Hippocampal formation (tissue), 2 donors: ENCODE data around the gene TBC1D5.
"Not testable (repeated sequence)": the region's sequence is repeated elsewhere in the genome, so short reads cannot be mapped to it uniquely, and the experiment has no call there.

Source experiments
- DNase-seq, 2 donors: peaks; one replicate each; lab custom pipeline; 2025; lab: John Stamatoyannopoulos, UW

Gene TBC1D5

DNA sequence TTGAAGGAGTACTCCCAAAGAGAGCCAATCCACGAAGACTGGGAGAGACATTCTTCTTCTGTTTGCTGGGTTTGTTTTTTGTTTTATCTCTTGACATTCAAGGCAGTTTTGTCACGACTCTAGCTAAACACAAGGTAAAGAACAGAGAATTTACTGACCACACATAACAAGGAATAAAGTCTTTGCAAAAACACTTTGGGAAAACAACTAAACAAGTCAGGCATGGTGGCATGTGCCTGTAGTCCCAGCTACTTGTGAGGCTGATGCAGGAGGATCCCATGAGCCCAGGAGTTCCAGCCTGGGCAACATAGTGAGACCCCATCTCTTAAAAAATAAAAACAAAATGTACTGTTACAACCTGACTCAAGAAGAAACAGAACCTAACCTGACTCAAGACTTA lies 28.0 kb downstream of the TBC1D5 start:
- no peak for DNase-seq

- DNase-seq = no peak
Observed at GRCh38 chr3:17709236-17709810, 33.1 kb downstream of the TBC1D5 start.

DNA sequence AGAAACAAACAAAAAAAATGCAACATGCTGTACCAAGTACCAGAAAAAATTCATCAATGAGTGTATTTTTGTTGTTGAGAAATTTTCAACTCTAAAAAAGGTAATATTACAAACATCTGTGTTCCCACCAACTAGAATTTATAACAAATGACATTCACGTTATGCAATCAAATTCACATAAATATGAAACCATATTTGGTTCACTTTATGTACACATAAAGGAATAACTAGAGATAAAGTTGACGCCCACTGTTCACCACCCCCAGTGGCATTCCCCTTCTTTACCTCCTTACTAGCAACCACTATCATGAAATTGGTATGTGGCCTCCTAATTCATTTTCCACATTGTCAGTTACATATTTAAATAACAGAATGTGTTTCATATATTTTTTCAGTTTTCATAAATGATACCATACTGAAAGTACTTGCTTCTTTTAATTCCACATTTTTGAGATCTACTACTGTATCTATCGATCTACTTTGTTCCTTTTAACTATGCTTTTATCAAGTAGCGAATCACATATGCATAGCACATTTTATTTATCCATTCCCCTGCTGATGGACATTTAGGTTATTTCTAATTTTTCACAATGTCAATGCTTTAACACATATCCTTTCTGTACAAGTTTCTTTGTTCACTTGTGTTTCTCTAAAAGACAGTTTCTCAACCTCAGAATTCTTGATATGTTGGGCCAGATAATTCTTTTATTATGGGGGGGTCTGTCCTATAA lies 34.5 kb downstream of the TBC1D5 start:
- no peak for DNase-seq

DNA sequence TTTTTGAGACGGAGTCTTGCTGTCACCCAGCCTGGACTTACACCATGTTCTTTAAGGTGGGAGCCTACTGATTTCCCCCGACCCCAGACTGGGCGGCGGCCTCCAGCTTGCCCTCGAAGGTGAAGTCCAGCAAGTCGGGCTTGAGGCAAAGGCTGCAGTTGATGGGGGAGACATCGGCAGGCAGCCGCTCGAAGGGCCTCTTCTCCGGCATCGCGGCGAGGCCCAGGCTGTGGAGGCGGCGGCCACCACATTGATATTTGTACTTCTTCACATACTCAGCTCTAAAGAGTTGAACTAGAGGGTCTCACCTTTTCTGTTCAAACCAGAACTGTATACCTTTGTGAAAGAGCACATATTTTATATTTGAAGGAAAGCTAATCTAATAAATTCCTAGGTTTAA lies 36.4 kb downstream of the TBC1D5 start:
- DNase-seq = not testable (repeated sequence)

- DNase-seq = not testable (repeated sequence)
Observed at GRCh38 chr3:17699815-17700214, 42.6 kb downstream of the TBC1D5 start.

DNA sequence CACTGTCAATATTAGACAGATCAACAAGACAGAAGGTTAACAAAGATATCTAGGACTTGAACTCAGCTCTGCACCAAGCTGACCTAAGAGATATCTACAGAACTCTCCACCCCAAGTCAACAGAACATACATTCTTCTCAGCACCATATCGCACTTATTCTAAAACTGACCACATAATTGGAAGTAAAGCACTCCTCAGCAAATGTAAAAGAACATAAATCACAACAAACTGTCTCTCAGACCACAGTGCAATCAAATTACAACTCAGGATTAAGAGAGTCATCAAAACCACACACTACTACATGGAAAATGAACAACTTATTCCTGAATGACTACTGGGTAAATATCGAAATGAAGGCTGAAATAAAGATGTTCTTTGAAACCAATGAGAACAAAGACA lies 46.8 kb downstream of the TBC1D5 start:
- not testable (repeated sequence) for DNase-seq

DNA sequence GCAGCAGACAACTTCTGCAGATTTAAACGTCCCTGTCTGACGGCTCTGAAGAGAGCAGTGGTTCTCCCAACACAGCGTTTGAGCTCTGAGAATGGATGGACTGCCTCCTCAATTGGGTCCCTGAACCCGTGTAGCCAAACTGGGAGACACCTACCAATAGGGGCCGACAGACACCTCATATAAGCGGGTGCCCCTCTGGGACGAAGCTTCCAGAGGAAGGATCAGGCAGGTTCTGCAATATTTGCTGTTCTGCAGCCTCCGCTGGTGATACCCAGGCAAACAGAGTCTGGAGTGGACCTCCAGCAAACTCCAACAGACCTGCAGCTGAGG lies 48.8 kb downstream of the TBC1D5 start:
- not testable (repeated sequence) for DNase-seq

- not testable (repeated sequence) for DNase-seq
Observed at GRCh38 chr3:17692846-17693669, 49.4 kb downstream of the TBC1D5 start.

DNA sequence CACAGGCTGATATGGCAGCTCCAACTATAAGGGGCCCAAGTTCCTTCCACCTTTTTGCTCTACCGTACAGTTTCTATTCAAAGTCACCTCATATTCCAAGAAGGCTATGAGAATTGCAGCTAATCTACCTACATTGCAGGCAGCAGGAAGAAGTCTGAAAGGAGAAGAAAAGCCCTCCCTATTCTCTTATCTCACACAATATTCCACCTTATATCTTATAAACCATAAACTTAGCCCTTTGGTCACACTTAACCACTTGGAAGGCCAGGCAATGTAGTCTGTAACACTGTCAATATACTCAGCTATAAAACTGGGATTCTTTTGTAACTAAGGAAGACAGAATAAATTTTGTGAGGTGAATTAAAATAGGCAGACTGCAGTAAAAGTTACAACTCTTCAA lies 54.9 kb downstream of the TBC1D5 start:
- DNase-seq = no peak

DNA sequence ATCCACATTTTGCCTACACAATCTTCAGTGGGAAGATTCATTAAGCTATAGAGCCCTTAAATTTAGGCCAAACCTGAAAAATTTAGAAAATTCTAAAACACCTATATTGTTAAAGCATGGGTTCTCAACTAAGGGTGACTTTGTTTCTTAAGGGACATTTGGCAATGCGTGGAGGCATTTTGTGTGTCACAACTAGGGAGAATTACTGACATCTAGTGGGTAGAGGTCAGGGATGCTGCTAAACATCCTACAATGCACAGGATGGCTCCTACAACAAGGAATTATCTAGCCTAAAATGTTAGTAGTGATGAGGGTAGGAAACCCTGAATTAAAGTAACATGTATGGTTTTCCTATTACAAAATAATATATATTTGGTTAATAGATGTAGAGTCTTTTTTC lies 55.8 kb downstream of the TBC1D5 start:
- peak in 1 of 2 donors; percentile 38 for DNase-seq

DNA sequence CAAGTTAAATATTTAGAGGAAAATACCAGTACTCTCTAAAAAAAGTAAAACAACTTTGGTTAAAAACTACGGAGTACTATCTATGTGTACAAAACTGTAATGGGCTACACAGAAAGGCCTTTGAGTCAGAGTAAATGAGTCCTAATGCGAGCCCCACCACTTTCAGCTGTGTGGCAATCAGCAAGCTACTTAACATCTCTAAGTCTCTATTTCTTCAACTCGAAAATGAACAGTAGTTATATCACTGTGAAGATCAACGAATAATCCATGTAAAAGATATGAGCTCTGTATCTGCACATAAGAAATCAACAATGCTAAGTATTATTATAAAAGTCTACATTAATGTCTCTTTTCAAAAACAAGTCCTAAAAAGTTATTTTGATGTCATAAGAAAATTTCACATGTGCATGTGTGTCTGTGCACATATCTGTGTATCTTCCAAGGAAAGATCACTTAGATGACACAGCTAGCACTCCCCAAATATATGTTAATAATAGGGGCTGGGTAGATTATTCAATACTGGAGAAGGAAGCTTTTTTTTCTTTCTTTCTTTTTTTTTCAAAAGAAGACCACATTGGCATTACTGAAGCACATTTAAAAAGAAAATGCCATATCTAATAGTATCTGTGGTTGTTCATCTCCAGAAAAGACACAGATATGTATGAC lies 58.8 kb downstream of the TBC1D5 start:
- DNase-seq = no peak

DNA sequence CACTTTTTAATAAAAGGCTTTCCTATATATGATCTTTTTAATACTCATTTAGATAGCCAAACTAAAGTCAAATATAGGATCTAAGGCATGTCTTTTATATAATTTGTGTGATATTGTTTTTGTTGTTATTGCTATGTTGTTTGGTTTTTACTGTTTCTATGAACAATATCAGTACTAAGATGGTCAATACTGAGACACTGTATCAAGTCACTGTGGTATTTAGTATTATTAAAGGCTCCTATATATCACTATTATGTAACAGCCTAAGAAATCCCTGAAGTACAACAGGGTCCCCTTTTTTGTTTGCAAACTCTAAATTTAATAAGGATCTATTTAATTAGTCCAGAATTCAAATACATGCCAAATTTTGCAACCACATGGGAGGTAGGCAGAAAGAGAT lies 61.9 kb downstream of the TBC1D5 start:
- no peak for DNase-seq

- DNase-seq = no peak
Observed at GRCh38 chr3:17678116-17678741, 64.2 kb downstream of the TBC1D5 start.

DNA sequence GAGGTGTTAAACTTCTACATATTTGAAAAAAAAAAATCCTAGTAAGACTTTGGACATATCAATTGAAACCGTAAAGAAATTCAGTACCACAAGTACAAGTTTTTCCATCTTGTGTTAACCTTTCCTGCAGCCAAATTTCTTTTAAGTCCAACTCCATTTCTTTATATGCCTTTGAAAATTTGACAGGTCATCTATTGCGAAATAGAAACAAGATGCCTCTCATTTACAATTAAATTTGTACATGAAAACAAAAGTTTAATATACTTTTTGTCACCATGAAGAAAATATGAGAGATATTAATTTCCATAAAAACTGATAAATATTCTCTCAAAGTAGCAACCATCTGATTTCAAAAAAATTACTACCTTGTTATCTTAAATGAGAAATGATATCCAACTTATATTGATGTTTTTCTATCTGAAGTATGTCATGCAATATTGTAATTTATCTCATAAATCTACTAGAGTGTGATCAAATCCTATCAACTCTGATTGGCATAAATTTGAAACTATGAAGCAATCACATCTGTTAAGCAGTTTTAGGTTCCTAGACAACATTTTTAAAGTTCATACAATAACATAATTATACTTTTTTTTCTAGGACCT lies 68.2 kb downstream of the TBC1D5 start:
- no peak for DNase-seq

DNA sequence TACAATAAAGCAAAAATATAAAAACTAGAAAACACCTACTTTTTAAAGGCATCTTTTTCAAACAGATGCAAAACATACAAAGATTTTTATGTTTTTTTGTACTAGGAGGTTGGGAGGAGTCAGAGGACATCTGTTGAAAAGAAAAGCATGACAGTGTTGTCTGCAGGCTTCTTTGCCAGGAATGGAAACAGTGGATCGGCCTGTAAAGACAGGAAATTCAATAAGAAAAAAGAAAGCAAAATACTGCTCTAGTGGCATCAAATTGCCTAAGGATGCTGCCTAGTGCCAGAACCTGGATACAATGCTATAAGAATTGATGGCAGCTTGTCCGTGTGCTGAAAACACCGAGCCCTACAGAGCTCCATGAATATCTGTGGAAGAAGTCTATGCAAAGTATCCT lies 69.9 kb downstream of the TBC1D5 start:
- peak in 1 of 2 donors; percentile 31 for DNase-seq

DNA sequence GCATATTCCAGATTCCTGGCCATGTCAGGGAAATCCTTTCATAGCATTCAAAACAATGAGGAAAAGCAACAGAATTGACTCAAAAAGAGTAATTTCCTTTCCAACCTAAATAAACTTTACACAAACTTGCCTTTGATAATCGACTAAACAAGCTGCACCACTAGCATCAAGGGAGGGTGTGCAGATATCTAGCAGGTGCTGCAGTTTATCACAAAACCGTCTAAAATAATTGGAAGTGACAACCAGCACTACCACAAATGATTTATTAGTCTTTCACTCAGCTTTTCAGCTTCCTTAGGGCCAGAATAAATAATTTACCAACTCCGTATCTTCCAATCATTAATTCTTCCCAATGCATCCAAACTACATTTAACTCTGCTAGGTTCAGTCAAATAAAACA lies 71.7 kb downstream of the TBC1D5 start:
- DNase-seq = no peak

DNA sequence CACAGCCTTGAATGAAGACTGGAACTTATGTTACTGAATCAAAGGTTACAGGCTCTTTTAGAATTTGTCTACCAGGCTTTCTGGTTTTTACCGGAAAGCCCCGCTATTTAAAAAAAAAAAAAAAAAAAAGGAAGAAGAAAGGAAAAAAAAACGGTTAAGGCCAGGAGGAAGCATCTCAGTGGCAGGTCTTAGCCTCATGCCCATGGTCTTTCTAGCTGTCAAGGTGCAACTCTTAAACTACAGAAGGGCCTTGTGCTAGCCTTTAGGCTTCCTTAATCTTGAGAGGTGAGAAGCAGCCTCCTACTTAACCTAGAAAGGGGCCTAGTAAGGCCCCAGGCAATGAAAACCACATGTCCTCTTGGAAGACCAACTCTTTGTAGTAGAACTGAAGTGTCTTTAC lies 77.5 kb downstream of the TBC1D5 start:
- no peak for DNase-seq

GRCh38 chr3:17656264-17656663 lies 86.2 kb downstream of the TBC1D5 start:
- no peak for DNase-seq

- no peak for DNase-seq
Observed at GRCh38 chr3:17655743-17656142, 86.7 kb downstream of the TBC1D5 start.

DNA sequence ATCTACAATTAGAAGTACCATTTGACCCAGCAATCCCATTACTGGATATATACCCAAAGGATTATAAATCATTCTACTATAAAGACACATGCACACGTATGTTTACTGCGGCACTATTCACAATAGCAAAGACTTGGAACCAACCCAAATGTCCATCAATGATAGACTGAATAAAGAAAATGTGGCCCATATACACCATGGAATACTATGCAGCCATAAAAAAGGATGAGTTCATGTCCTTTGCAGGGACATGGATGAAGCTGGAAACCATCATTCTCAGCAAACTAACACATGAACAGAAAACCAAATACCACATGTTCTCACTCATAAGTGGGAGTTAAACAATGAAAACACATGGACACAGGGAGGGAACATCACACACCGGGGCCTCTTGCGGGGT lies 92.7 kb downstream of the TBC1D5 start:
- DNase-seq = not testable (repeated sequence)

- DNase-seq = not testable (repeated sequence)
Observed at GRCh38 chr3:17648630-17649355, 93.6 kb downstream of the TBC1D5 start.
